Fibroblast of skin of abdomen (primary cell): Measurements from ENCODE around the gene MBOAT1.
"Not testable (repeated sequence)": the region's sequence is repeated elsewhere in the genome, so short reads cannot be mapped to it uniquely, and the experiment has no call there.

Experiments used
- DNase-seq: peaks from one replicate; pipeline ENCODE4 v3.0.0-alpha.2; 2013

The MBOAT1 gene

GRCh38 chr6:20169786-20170185 is 42.5 kb downstream of the MBOAT1 start:
- no peak for DNase-seq

- DNase-seq = no peak
Measured at GRCh38 chr6:20169119-20169557, 43.1 kb downstream of the MBOAT1 start.

GRCh38 chr6:20168690-20169089 is 43.6 kb downstream of the MBOAT1 start:
- DNase-seq = no peak

- DNase-seq = no peak
Measured at GRCh38 chr6:20167601-20168000, 44.7 kb downstream of the MBOAT1 start.

- DNase-seq = no peak
Measured at GRCh38 chr6:20166210-20166609, 46.1 kb downstream of the MBOAT1 start.

- no peak for DNase-seq
Measured at GRCh38 chr6:20162515-20162914, 49.8 kb downstream of the MBOAT1 start.

GRCh38 chr6:20160541-20161283 is 51.6 kb downstream of the MBOAT1 start:
- no peak for DNase-seq

GRCh38 chr6:20159781-20160540 is 52.3 kb downstream of the MBOAT1 start:
- peak; percentile 8 for DNase-seq

- no peak for DNase-seq
Measured at GRCh38 chr6:20159098-20159497, 53.2 kb downstream of the MBOAT1 start.

GRCh38 chr6:20158676-20159075 is 53.6 kb downstream of the MBOAT1 start:
- no peak for DNase-seq

- no peak for DNase-seq
Measured at GRCh38 chr6:20156824-20157223, 55.4 kb downstream of the MBOAT1 start.

- DNase-seq = no peak
Measured at GRCh38 chr6:20154753-20155152, 57.5 kb downstream of the MBOAT1 start.

- DNase-seq = no peak
Measured at GRCh38 chr6:20153194-20153593, 59.1 kb downstream of the MBOAT1 start.

- no peak for DNase-seq
Measured at GRCh38 chr6:20148433-20148832, 63.8 kb downstream of the MBOAT1 start.

- no peak for DNase-seq
Measured at GRCh38 chr6:20147469-20147868, 64.8 kb downstream of the MBOAT1 start.

GRCh38 chr6:20146831-20147230 is 65.4 kb downstream of the MBOAT1 start:
- DNase-seq = not testable (repeated sequence)

GRCh38 chr6:20146291-20146690 is 66.0 kb downstream of the MBOAT1 start:
- no peak for DNase-seq

GRCh38 chr6:20142866-20143265 is 69.4 kb downstream of the MBOAT1 start:
- no peak for DNase-seq

GRCh38 chr6:20141931-20142330 is 70.3 kb downstream of the MBOAT1 start:
- no peak for DNase-seq

- not testable (repeated sequence) for DNase-seq
Measured at GRCh38 chr6:20139127-20139963, 72.9 kb downstream of the MBOAT1 start.

- DNase-seq = no peak
Measured at GRCh38 chr6:20137837-20138236, 74.4 kb downstream of the MBOAT1 start.

- DNase-seq = no peak
Measured at GRCh38 chr6:20137240-20137639, 75.0 kb downstream of the MBOAT1 start.

GRCh38 chr6:20135677-20136268 is 76.5 kb downstream of the MBOAT1 start:
- no peak for DNase-seq
